Measurements from ENCODE around the gene SBF2. TPM values are rescaled to one million over a fixed set of nuclear protein-coding genes. Genes with fewer than 3 reads are reported as not detected.
"Not testable (repeated sequence)": the region's sequence is repeated elsewhere in the genome, so short reads cannot be mapped to it uniquely, and the experiment has no call there.

SBF2 gene
- total and polyA plus RNA-seq, 4 donors, result 50.3 to 74.2 (median 61.3) TPM

DNA sequence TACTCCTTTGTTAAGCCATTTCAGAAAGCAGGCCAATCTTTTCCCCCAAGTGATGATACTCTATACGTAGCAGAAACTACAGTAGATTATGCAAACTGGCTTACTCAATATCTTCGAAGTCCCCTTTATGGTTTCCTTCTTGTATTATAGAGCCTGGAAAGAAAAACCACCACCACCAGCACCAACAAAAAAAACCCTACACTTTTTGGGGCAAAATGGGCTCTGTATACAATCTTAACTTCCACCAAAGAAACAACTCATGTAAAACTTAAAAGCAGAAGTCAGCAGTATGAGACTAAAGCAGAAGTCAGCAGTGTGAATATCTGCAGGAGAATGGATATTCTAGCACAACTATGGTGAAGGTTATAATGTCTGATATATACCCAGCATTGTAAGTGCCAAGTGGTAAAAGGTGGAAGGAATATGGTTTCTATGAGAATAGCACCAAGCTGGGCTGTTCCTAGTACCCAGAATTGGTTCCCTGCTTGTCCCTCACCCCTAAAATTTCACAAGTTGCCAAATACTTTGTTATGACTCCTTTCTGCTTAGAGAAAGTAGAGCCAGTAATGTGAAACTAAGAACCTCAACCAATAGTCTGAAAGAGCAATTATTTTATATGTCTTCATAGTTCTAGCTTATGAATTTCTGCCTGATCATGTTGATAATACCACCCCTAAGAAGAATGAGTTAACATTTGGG lies 252.1 kb downstream of the SBF2 start:
- no peaks in the 10 kb centered on the region for H3K36me3 ChIP-seq (ENCODE audit: control insufficient read depth, insufficient read depth, low read length)
- H3K9me3 ChIP-seq (ENCODE audit: control insufficient read depth, insufficient read depth, low read length), result peaks cover 5% of the 10 kb centered on the region
- no peaks in the 10 kb centered on the region for H3K4me1 ChIP-seq (ENCODE audit: control insufficient read depth, insufficient read depth, low read length)
- WGBS (ENCODE audit: insufficient coverage), result no CpG with 5 or more reads among the region's 2 CpGs
- H3K4me3 ChIP-seq (ENCODE audit: low read depth, low read length), result no peak overlapping the region
- H3K27ac ChIP-seq (ENCODE audit: low read depth, low read length), result no peak overlapping the region
- DNase-seq (ENCODE audit: low read depth in 4 of 6, low spot score in 6 of 6), result no peak
- no peaks in the 10 kb centered on the region for H3K27me3 ChIP-seq (ENCODE audit: control insufficient read depth, insufficient read depth, low read length)

DNA sequence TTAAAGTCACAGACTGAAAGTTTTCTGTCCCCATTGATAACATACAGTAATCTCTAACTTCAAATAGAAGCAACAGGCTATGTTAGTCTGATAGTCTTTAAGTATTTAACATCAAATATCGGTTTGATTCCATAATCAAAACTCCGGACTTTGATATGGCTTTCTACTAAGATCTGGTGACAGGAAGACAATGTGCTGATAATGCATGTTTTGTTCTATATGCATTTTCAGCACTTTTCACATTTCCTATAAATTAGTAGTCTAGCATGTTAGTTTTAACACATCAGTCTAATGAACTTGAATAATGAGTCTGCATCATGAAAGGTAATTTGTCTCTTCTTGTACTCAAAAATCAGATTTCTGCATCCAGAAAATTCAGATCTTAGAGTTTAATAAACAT lies 252.7 kb downstream of the SBF2 start:
- Histone ChIP-seq H3K4me3 (ENCODE audit: low read depth, low read length) (no peak overlapping the region), H3K36me3 (ENCODE audit: control insufficient read depth, insufficient read depth, low read length) (no peaks in the 10 kb centered on the region), H3K4me1 (ENCODE audit: control insufficient read depth, insufficient read depth, low read length) (no peaks in the 10 kb centered on the region), H3K27ac (ENCODE audit: low read depth, low read length) (no peak overlapping the region), H3K9me3 (ENCODE audit: control insufficient read depth, insufficient read depth, low read length) (peaks cover 5% of the 10 kb centered on the region), H3K27me3 (ENCODE audit: control insufficient read depth, insufficient read depth, low read length) (no peaks in the 10 kb centered on the region)
- DNase-seq (ENCODE audit: low read depth in 4 of 6, low spot score in 6 of 6), result no peak
- WGBS (ENCODE audit: insufficient coverage), result no CpG with 5 or more reads among the region's 2 CpGs

DNA sequence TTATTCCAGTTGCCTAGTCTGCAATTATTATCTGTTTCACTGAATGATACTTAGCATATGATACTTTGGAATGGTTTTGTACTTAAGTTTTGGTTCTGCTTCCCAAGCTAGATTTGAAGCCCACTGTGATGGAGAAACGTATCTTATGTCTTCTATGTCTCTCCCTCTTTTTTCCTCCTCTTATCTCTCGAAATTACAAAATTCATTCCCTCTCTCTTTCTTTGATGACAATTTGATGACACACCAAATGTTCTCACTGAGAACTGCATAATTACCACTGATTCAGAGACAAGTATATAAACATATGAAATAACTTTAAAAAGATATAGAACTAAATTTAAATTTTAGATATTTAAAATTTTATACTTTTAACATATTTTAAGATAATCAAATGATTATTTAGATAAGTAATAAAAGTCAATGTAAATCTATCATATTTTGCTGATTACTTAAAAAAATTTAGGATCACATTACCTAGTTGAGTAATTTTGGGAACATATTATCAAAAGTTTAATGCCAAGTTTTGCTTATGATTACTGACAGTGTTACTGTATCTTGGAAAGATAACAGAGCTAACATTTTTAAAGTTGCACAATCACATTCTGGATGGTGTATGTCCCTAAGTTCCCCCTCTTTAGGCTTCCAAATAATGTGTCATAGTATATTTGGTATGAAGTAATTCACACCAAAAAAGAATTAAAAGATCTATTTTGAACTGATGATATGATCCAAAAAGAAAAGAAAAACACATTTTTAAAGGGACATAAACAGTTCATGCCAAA lies 255.3 kb downstream of the SBF2 start:
- no peaks in the 10 kb centered on the region for H3K27me3 ChIP-seq (ENCODE audit: control insufficient read depth, insufficient read depth, low read length)
- WGBS (ENCODE audit: insufficient coverage), result 86% methylated on average over 1 of the region's 2 CpGs
- H3K9me3 ChIP-seq (ENCODE audit: control insufficient read depth, insufficient read depth, low read length), result no peaks in the 10 kb centered on the region
- no peaks in the 10 kb centered on the region for H3K36me3 ChIP-seq (ENCODE audit: control insufficient read depth, insufficient read depth, low read length)
- peak in 1 of 6 donors; percentile 6 for DNase-seq (ENCODE audit: low read depth in 4 of 6, low spot score in 6 of 6)
- H3K4me3 ChIP-seq (ENCODE audit: low read depth, low read length), result no peak overlapping the region
- H3K4me1 ChIP-seq (ENCODE audit: control insufficient read depth, insufficient read depth, low read length), result no peaks in the 10 kb centered on the region
- H3K27ac ChIP-seq (ENCODE audit: low read depth, low read length), result no peak overlapping the region

DNA sequence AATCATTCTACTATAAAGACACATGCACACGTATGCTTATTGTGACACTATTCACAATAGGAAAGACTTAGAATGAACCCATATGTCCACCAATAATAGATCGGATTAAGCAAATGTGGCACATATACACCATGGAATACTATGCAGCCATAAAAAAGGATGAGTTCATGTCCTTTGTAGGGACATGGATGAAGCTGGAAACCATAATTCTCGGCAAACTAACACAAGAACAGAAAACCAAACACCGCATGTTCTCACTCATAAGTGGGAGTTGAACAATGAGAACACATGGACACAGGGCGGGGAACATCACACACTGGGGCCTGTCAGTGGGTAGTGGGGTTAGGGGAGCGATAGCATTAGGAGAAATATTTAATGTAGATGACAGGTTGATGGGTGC lies 258.1 kb downstream of the SBF2 start:
- not testable (repeated sequence) for DNase-seq (ENCODE audit: low read depth in 4 of 6, low spot score in 6 of 6); H3K27ac ChIP-seq (ENCODE audit: low read depth, low read length); H3K36me3 ChIP-seq (ENCODE audit: control insufficient read depth, insufficient read depth, low read length); H3K4me1 ChIP-seq (ENCODE audit: control insufficient read depth, insufficient read depth, low read length); H3K27me3 ChIP-seq (ENCODE audit: control insufficient read depth, insufficient read depth, low read length); H3K4me3 ChIP-seq (ENCODE audit: low read depth, low read length); H3K9me3 ChIP-seq (ENCODE audit: control insufficient read depth, insufficient read depth, low read length)
- no CpG with 5 or more reads among the region's 6 CpGs for WGBS (ENCODE audit: insufficient coverage)

DNA sequence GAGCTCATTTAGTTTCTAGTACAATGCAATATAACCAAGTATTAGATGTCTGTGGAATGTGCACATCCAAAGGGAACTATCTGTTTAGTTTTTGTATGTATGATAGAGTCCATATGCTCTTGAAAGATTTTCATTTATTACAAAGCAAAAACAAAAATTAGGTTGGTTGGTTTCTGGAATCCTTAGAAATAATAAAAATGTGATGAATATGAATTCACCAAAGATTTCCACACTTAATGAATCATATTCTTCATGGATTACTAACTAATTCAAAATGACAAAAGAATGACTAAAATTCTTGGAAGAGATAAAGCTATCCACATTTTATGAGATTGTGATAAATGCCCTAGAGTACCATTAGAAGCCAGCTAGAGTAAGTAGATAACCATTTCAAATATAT lies 261.1 kb downstream of the SBF2 start:
- no peaks in the 10 kb centered on the region for H3K4me1 ChIP-seq (ENCODE audit: control insufficient read depth, insufficient read depth, low read length)
- no peaks in the 10 kb centered on the region for H3K27me3 ChIP-seq (ENCODE audit: control insufficient read depth, insufficient read depth, low read length)
- no peak overlapping the region for H3K27ac ChIP-seq (ENCODE audit: low read depth, low read length)
- no peak for DNase-seq (ENCODE audit: low read depth in 4 of 6, low spot score in 6 of 6)
- H3K9me3 ChIP-seq (ENCODE audit: control insufficient read depth, insufficient read depth, low read length), result no peaks in the 10 kb centered on the region
- no peak overlapping the region for H3K4me3 ChIP-seq (ENCODE audit: low read depth, low read length)
- H3K36me3 ChIP-seq (ENCODE audit: control insufficient read depth, insufficient read depth, low read length), result no peaks in the 10 kb centered on the region

DNA sequence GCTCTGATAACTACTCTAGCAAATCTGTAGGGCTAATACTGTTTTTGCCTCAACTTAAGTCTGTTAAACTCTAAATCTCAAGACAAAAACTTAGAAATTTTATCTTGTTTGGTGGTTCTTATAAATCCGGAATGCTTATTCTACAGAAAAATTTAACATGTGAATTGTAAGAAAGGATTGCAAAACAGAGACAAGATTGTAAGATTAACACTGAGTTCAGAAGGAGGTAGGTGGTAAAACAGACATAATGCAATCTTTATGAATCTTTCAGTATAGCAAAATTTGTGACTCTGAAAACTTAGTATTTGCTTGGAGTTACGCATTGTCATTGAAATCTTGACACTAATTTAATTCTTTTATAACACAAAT lies 263.9 kb downstream of the SBF2 start:
- Histone ChIP-seq H3K27me3 (ENCODE audit: control insufficient read depth, insufficient read depth, low read length) (no peaks in the 10 kb centered on the region), H3K36me3 (ENCODE audit: control insufficient read depth, insufficient read depth, low read length) (no peaks in the 10 kb centered on the region), H3K27ac (ENCODE audit: low read depth, low read length) (no peak overlapping the region), H3K9me3 (ENCODE audit: control insufficient read depth, insufficient read depth, low read length) (no peaks in the 10 kb centered on the region), H3K4me3 (ENCODE audit: low read depth, low read length) (no peak overlapping the region), H3K4me1 (ENCODE audit: control insufficient read depth, insufficient read depth, low read length) (no peaks in the 10 kb centered on the region)
- no CpG with 5 or more reads among the region's 2 CpGs for WGBS (ENCODE audit: insufficient coverage)
- no peak for DNase-seq (ENCODE audit: low read depth in 4 of 6, low spot score in 6 of 6)

DNA sequence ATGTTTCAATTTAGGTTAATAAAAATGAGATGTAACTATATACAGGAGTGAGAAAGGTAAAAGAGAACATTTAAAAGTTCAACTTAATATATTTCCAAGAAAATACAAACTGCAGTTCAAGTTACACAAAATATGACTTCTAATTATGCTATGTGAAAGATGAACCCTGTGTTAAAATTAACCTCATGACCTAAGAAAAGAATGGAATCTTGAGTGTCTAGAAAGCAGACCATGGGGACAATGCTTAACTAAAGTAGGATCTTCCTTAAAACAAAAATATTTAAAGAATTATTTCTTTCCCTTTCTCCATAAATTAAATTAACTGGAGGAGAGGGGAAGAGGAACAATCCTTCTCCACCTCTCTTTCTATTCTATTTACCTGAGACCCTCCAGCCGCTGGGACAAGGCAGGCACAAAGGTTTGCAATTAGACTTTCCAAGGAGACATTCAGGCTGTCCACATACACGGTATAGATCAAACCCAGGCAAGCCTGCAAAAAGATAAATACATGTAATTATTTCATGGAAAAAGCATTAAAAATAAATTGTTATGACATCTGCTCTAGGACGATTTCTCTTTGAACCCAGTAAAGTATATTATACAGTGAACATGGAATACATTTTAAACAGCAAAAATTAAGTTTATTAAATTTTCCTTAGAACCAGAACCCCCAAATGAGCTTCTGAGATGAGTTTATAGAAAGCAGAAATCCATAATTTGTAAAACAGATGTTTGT lies 264.5 kb downstream of the SBF2 start:
- Histone ChIP-seq H3K4me3 (ENCODE audit: low read depth, low read length) (no peak overlapping the region), H3K9me3 (ENCODE audit: control insufficient read depth, insufficient read depth, low read length) (no peaks in the 10 kb centered on the region), H3K27ac (ENCODE audit: low read depth, low read length) (no peak overlapping the region), H3K36me3 (ENCODE audit: control insufficient read depth, insufficient read depth, low read length) (no peaks in the 10 kb centered on the region), H3K4me1 (ENCODE audit: control insufficient read depth, insufficient read depth, low read length) (no peaks in the 10 kb centered on the region), H3K27me3 (ENCODE audit: control insufficient read depth, insufficient read depth, low read length) (no peaks in the 10 kb centered on the region)
- no CpG with 5 or more reads among the region's 3 CpGs for WGBS (ENCODE audit: insufficient coverage)
- no peak for DNase-seq (ENCODE audit: low read depth in 4 of 6, low spot score in 6 of 6)

DNA sequence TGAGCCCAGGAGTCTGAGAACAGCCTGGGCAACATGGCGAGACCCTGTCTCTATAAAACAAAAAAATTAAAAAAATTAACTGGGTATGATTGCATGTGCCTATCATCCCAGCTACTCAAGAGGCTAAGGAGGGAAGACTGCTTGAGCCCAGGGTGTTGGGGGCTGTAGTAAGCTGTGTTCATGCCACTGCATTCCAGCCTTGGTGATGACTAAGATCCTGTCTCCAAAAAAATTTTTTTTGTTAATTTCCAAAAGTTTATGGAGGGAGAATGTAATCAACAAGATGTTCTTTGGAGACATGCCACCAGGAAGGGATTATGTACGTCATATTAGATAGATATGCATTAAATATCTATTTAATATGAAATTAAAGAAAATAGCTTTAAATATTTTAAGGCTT lies 267.5 kb downstream of the SBF2 start:
- Histone ChIP-seq H3K4me3 (ENCODE audit: low read depth, low read length) (no peak overlapping the region), H3K4me1 (ENCODE audit: control insufficient read depth, insufficient read depth, low read length) (no peaks in the 10 kb centered on the region), H3K36me3 (ENCODE audit: control insufficient read depth, insufficient read depth, low read length) (no peaks in the 10 kb centered on the region), H3K27me3 (ENCODE audit: control insufficient read depth, insufficient read depth, low read length) (no peaks in the 10 kb centered on the region), H3K27ac (ENCODE audit: low read depth, low read length) (no peak overlapping the region), H3K9me3 (ENCODE audit: control insufficient read depth, insufficient read depth, low read length) (no peaks in the 10 kb centered on the region)
- no peak for DNase-seq (ENCODE audit: low read depth in 4 of 6, low spot score in 6 of 6)
- WGBS (ENCODE audit: insufficient coverage), result no CpG with 5 or more reads among the region's 2 CpGs

DNA sequence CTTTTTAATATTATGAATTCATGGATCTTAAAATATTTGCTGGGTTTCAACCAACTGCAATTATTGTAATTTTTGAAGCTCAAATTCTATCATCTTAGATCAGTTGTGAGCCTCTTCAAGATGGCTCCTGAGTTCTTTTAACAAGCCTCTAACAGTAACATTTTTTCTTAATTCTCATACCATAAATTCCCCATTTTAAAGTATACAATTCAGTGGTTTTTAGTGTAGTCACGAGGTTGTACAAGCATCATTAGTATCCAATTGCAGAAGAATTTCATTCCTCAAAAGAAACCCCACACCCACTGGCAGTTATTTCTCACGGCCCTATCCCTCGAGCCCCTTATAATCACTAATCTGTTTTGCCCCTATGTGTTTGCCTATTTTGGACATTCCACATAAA lies 270.8 kb downstream of the SBF2 start:
- Histone ChIP-seq H3K27ac (ENCODE audit: low read depth, low read length) (no peak overlapping the region), H3K36me3 (ENCODE audit: control insufficient read depth, insufficient read depth, low read length) (no peaks in the 10 kb centered on the region), H3K27me3 (ENCODE audit: control insufficient read depth, insufficient read depth, low read length) (no peaks in the 10 kb centered on the region), H3K4me1 (ENCODE audit: control insufficient read depth, insufficient read depth, low read length) (no peaks in the 10 kb centered on the region), H3K9me3 (ENCODE audit: control insufficient read depth, insufficient read depth, low read length) (no peaks in the 10 kb centered on the region), H3K4me3 (ENCODE audit: low read depth, low read length) (no peak overlapping the region)
- no peak for DNase-seq (ENCODE audit: low read depth in 4 of 6, low spot score in 6 of 6)
- WGBS (ENCODE audit: insufficient coverage), result 95% methylated on average over 2 of the region's 3 CpGs

Data from spinal cord (tissue), 10 donors.